K562 treated with DMSO at 1 percent for 24 hours (cell line): ENCODE data around the gene HOXC4. TPM values are rescaled to one million over a fixed set of nuclear protein-coding genes. Genes with fewer than 3 reads are reported as not detected.

Experiments
- total RNA-seq: library from RNA; unstranded; fragments of 300-600 nt; gene quantifications from 2 replicates; pipeline ENCODE4 v1.2.3, GENCODE V29; 2022; ENCODE audit warnings: low read depth; ENCODE audit not compliant: insufficient read depth

Gene HOXC4
- total RNA-seq: 0.54 and 2.0 TPM in 2 replicates

DNA sequence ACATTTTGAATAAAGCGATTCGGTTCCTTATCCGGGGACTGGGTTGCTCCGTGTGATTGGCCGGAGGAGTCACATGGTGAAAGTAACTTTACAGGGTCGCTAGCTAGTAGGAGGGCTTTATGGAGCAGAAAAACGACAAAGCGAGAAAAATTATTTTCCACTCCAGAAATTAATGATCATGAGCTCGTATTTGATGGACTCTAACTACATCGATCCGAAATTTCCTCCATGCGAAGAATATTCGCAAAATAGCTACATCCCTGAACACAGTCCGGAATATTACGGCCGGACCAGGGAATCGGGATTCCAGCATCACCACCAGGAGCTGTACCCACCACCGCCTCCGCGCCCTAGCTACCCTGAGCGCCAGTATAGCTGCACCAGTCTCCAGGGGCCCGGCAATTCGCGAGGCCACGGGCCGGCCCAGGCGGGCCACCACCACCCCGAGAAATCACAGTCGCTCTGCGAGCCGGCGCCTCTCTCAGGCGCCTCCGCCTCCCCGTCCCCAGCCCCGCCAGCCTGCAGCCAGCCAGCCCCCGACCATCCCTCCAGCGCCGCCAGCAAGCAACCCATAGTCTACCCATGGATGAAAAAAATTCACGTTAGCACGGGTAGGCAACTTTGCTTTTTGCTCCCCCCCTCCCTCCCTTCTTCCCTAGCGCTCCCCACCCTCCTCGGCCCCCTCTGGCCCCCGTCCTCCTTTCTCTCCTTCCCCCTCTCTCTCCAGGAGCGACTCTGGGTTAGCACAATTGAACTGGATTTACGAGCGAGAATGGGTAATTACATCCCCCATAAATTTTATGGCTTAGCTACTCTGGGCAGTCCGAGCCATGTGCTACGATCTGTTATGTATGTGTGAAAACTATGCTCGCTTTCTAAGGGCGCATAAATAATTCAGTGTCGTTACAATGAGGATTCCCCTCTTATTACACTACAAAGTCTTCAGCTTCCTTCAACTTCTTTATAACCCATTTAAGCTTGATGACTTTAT is at the start of gene HOXC4:
Gene HOXC4 (plus strand): TSS at position 85 of the 991 bp plus-strand sequence. CDS start 88 bp downstream, at position 173.

DNA sequence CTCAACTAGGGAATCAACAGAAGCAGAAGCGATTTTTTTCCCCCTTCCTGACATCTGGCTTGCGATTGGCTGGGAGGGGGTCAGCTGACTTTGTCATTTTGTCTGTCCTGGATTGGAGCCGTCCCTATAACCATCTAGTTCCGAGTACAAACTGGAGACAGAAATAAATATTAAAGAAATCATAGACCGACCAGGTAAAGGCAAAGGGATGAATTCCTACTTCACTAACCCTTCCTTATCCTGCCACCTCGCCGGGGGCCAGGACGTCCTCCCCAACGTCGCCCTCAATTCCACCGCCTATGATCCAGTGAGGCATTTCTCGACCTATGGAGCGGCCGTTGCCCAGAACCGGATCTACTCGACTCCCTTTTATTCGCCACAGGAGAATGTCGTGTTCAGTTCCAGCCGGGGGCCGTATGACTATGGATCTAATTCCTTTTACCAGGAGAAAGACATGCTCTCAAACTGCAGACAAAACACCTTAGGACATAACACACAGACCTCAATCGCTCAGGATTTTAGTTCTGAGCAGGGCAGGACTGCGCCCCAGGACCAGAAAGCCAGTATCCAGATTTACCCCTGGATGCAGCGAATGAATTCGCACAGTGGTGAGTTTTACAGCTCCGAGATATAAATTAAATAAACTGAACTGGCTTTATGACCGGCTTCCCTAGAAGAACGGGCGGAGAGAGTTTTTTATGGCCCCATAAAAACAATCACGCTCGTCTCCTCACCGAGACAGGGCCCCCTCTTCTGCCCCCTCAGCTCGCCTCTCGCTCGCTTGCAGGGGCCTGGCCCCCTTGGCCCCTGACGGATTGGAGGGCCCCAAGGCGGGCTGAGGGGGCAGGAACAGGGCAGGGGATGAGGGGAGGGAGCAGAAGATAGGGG is 25.1 kb upstream of the HOXC4 start, which contains the start of gene HOXC6:
Gene HOXC6 (plus strand): TSS at position 127 of the 888 bp plus-strand sequence. CDS start 82 bp downstream, at position 209.

GRCh38 chr12:54032627-54033100 is 21.0 kb upstream of the HOXC4 start, which contains the start of gene HOXC5:
TSS of gene HOXC5 (plus strand) at chr12:54033050. CDS start at chr12:54033123, 73 bp downstream.

Other genes with a start within 250 kb of the HOXC4 start
- gene HOXC13, start 115.0 kb upstream of the HOXC4 start, total RNA-seq: 2.3 and 2.4 TPM in 2 replicates
- gene HOXC12, start 98.9 kb upstream of the HOXC4 start, total RNA-seq: 1.2 and 1.5 TPM in 2 replicates
- not detected in 2 replicates for gene HOXC11, start 80.7 kb upstream of the HOXC4 start, total RNA-seq
- not detected in 2 replicates for gene HOTAIR, start 78.9 kb upstream of the HOXC4 start, total RNA-seq
- gene HOXC10, start 68.7 kb upstream of the HOXC4 start, total RNA-seq: 0.61 and 4.7 TPM in 2 replicates
- gene HOXC9, start 53.7 kb upstream of the HOXC4 start, total RNA-seq: 21.6 and 22.5 TPM in 2 replicates
- gene HOXC8, start 44.9 kb upstream of the HOXC4 start, total RNA-seq: 0.14 TPM in 1 of 2 replicates, not detected in the other
- gene HOXC6, start 25.4 kb upstream of the HOXC4 start, total RNA-seq: 5.6 and 6.8 TPM in 2 replicates
- not detected in 2 replicates for gene HOXC5, start 20.8 kb upstream of the HOXC4 start, total RNA-seq
- gene SMUG1, start 135.2 kb downstream of the HOXC4 start, total RNA-seq: 37.1 and 41.5 TPM in 2 replicates
- gene CBX5, start 226.3 kb downstream of the HOXC4 start, total RNA-seq: 21.0 and 23.8 TPM in 2 replicates
- 1,484 and 1,568 TPM in 2 replicates for gene HNRNPA1, start 226.9 kb downstream of the HOXC4 start, total RNA-seq
- 126 and 152 TPM in 2 replicates for gene NFE2, start 247.2 kb downstream of the HOXC4 start, total RNA-seq